Mesenchymal stem cell (in vitro differentiated cells and primary cell): ENCODE data around the gene SST.

Experiments used
- DNase-seq: peaks from one replicate; pipeline ENCODE4 v3.0.0-alpha.2; 2013
- H2AFZ ChIP-seq: one replicate; pipeline ENCODE4 v1.6.1; 2013; ENCODE audit warnings: low read depth, mild to moderate bottlenecking, control low read depth, inconsistent platforms, low read length, moderate library complexity
- H2AK5ac ChIP-seq: 2 replicates; pipeline ENCODE4 v1.6.1; 2013; ENCODE audit warnings: low read length, moderate library complexity, mild to moderate bottlenecking, inconsistent platforms; ENCODE audit not compliant: severe bottlenecking
- H2BK120ac ChIP-seq: one replicate; pipeline ENCODE4 v1.6.1; 2013; ENCODE audit warnings: low read depth, mild to moderate bottlenecking, inconsistent platforms, low read length, moderate library complexity
- H2BK12ac ChIP-seq, 2 experiments: one replicate each; pipeline ENCODE4 v1.6.1; 2013; ENCODE audit warnings: inconsistent platforms in 2 of 2, low read length in 2 of 2, mild to moderate bottlenecking in 2 of 2, moderate library complexity in 2 of 2, control low read depth in 1 of 2
- H2BK15ac ChIP-seq: one replicate; pipeline ENCODE4 v1.6.1; 2013; ENCODE audit warnings: mild to moderate bottlenecking, low read depth, inconsistent platforms; ENCODE audit not compliant: poor library complexity, severe bottlenecking
- H2BK5ac ChIP-seq: 2 replicates; pipeline ENCODE4 v1.6.1; 2013; ENCODE audit warnings: low read depth, mild to moderate bottlenecking, low read length, control low read depth, inconsistent platforms; ENCODE audit not compliant: poor library complexity, severe bottlenecking
- H3K14ac ChIP-seq, 2 experiments: one replicate each; pipeline ENCODE4 v1.6.1; 2013; ENCODE audit warnings: inconsistent platforms in 2 of 2, low read length in 2 of 2, control low read depth in 1 of 2, mild to moderate bottlenecking in 1 of 2, moderate library complexity in 1 of 2
- H3K18ac ChIP-seq, 2 experiments: one replicate each; pipeline ENCODE4 v1.6.1; 2013; ENCODE audit warnings: inconsistent platforms in 2 of 2, low read length in 2 of 2, control low read depth in 1 of 2, low read depth in 1 of 2, mild to moderate bottlenecking in 1 of 2
- H3K23ac ChIP-seq, 2 experiments: one replicate each; pipeline ENCODE4 v1.6.1; 2013; ENCODE audit warnings: inconsistent platforms in 2 of 2, low read length in 2 of 2, mild to moderate bottlenecking in 2 of 2, moderate library complexity in 2 of 2, control low read depth in 1 of 2
- H3K27ac ChIP-seq: 2 replicates; pipeline ENCODE4 v1.5.1; 2013; ENCODE audit warnings: mild to moderate bottlenecking, moderate library complexity, low read length, control low read depth, inconsistent platforms; ENCODE audit not compliant: poor library complexity, severe bottlenecking
- H3K27me3 ChIP-seq, 2 experiments: 2 replicates each; pipeline versions ENCODE4 v1.6.1 to v1.7.0; 2013; ENCODE audit warnings: low read length in 2 of 2, mild to moderate bottlenecking in 2 of 2, moderate library complexity in 2 of 2, control low read depth in 1 of 2, inconsistent platforms in 1 of 2; ENCODE audit not compliant: control insufficient read depth in 1 of 2, insufficient read depth in 1 of 2
- H3K36me3 ChIP-seq, 2 experiments: 2 replicates each; pipeline versions ENCODE4 v1.6.1 to v1.7.0; 2013; ENCODE audit warnings: low read length in 2 of 2, control low read depth in 1 of 2, inconsistent platforms in 1 of 2, low read depth in 1 of 2, mild to moderate bottlenecking in 1 of 2; ENCODE audit not compliant: insufficient read depth in 2 of 2, control insufficient read depth in 1 of 2
- H3K4ac ChIP-seq, 2 experiments: one replicate each; pipeline ENCODE4 v1.6.1; 2013; ENCODE audit warnings: inconsistent platforms in 2 of 2, low read length in 2 of 2, mild to moderate bottlenecking in 2 of 2, moderate library complexity in 2 of 2, control low read depth in 1 of 2, low read depth in 1 of 2
- H3K4me1 ChIP-seq: 2 replicates; pipeline ENCODE4 v1.6.1; 2013; ENCODE audit warnings: low read depth, low read length, control low read depth; ENCODE audit not compliant: control insufficient read depth, insufficient read depth
- H3K4me2 ChIP-seq: 2 replicates; pipeline ENCODE4 v1.6.1; 2013; ENCODE audit warnings: low read length, mild to moderate bottlenecking, inconsistent platforms; ENCODE audit not compliant: poor library complexity, severe bottlenecking
- H3K4me3 ChIP-seq, 2 experiments: 2 replicates each; pipeline versions ENCODE4 v1.5.1 to v1.7.0; 2013; ENCODE audit warnings: low read length in 2 of 2, mild to moderate bottlenecking in 2 of 2, control low read depth in 1 of 2, low read depth in 1 of 2; ENCODE audit not compliant: insufficient read depth in 1 of 2
- H3K79me1 ChIP-seq: replicated peaks from 2 replicates; pipeline ENCODE4 v1.6.1; 2013; ENCODE audit warnings: mild to moderate bottlenecking, control low read depth, low read length, inconsistent platforms; ENCODE audit not compliant: poor library complexity, severe bottlenecking
- H3K9ac ChIP-seq: 2 replicates; pipeline ENCODE4 v1.7.0; 2013; ENCODE audit warnings: mild to moderate bottlenecking, low read length, moderate library complexity
- H3K9me3 ChIP-seq: 2 replicates; pipeline ENCODE4 v1.7.0; 2013; ENCODE audit warnings: mild to moderate bottlenecking, low read length; ENCODE audit not compliant: control insufficient read depth
- H4K8ac ChIP-seq: one replicate; pipeline ENCODE4 v1.6.1; 2013; ENCODE audit warnings: inconsistent platforms, mild to moderate bottlenecking, low read length, moderate library complexity
- H4K91ac ChIP-seq: one replicate; pipeline ENCODE4 v1.6.1; 2013; ENCODE audit warnings: mild to moderate bottlenecking, low read length, inconsistent platforms
- WGBS: methylation state at CpG from one replicate; pipeline ENCODE4 v1.1.7; 2013; ENCODE audit warnings: mixed read lengths; 5-methylcytosine and 5-hydroxymethylcytosine counted together

Gene SST

DNA sequence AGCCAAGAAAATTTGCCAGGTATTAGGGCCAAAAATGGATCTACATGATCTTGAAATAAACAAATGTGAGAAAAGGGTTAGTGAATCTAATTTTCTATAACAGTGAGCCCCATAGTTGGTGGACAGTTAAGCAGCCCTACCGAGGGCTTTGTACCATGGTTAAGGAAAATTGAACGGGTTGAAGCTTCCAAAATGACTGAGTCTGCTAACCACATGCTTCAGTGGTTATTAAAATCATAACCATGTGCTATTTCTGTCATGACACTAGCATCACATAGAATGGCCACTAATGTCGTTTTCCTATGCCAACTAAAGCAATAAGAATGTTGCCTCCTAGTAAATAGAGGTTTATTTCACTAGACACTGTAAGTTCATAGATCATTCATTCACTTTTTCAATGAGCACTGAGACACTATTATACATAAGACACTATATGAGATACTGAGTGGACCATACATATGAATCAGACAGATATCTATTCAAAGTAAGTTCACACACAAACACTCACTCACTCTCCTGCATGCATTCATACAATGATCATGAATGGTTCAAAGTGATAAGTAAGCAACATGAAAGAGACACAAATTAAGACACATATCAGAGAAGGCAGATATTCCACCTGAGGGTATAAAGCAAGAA lies 4.3 kb downstream of the SST start:
- H2BK15ac ChIP-seq: no peak overlapping the region
- H3K23ac ChIP-seq: no peak overlapping the region
- H3K4me2 ChIP-seq: no peak overlapping the region
- peaks cover 4% of the 10 kb centered on the region for H3K4me1 ChIP-seq
- H4K8ac ChIP-seq: no peak overlapping the region
- H3K4ac ChIP-seq: no peak overlapping the region
- no peak overlapping the region for H2AK5ac ChIP-seq
- no peak overlapping the region for H3K4me3 ChIP-seq
- no peaks in the 10 kb centered on the region for H3K79me1 ChIP-seq
- H3K36me3 ChIP-seq: no peaks in the 10 kb centered on the region
- no peak overlapping the region for H2BK12ac ChIP-seq
- no peak for DNase-seq
- H3K9me3 ChIP-seq: no peaks in the 10 kb centered on the region
- H2BK120ac ChIP-seq: no peak overlapping the region
- no peak overlapping the region for H2AFZ ChIP-seq
- H4K91ac ChIP-seq: no peak overlapping the region
- no peak overlapping the region for H3K14ac ChIP-seq
- H2BK5ac ChIP-seq: no peak overlapping the region
- 67% methylated on average over 3 of the region's 3 CpGs for WGBS
- no peak overlapping the region for H3K9ac ChIP-seq
- peaks cover 14 to 40% of the 10 kb centered on the region in 2 experiments for H3K27me3 ChIP-seq
- H3K18ac ChIP-seq: no peak overlapping the region
- no peak overlapping the region for H3K27ac ChIP-seq

DNA sequence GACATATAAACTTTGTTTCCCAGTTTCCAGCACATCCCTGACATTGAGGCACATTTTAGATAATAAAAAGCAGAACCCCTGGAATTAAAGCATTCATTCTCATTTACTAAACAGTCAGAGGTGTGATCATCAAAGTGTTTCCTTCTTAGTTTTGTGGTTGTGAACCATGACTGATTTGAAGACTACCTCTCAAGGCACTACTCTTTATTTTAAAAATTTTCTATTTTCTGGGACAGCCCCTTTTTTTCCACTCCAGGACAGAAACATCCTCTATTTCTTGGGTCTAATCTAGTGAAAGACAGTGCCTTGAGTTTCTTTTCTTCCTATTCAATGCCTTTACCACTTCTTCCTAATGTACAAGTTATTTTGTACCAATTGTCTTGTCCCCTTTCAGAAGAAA lies 5.2 kb downstream of the SST start:
- no peak overlapping the region for H2BK5ac ChIP-seq
- no peak overlapping the region for H3K9ac ChIP-seq
- no peaks in the 10 kb centered on the region for H3K9me3 ChIP-seq
- H2BK12ac ChIP-seq: no peak overlapping the region
- no peak overlapping the region for H2BK120ac ChIP-seq
- H2AK5ac ChIP-seq: no peak overlapping the region
- no peaks in the 10 kb centered on the region for H3K79me1 ChIP-seq
- no peak overlapping the region for H4K91ac ChIP-seq
- peaks cover 6 to 32% of the 10 kb centered on the region in 2 experiments for H3K27me3 ChIP-seq
- H3K4ac ChIP-seq: no peak overlapping the region
- no peak overlapping the region for H3K23ac ChIP-seq
- no peak overlapping the region for H3K4me3 ChIP-seq
- H3K14ac ChIP-seq: no peak overlapping the region
- no peaks in the 10 kb centered on the region for H3K36me3 ChIP-seq
- H3K4me1 ChIP-seq: peaks cover 1% of the 10 kb centered on the region
- no peak overlapping the region for H2BK15ac ChIP-seq
- no peak for DNase-seq
- no peak overlapping the region for H2AFZ ChIP-seq
- no peak overlapping the region for H3K4me2 ChIP-seq
- H3K27ac ChIP-seq: no peak overlapping the region
- no peak overlapping the region for H3K18ac ChIP-seq
- no peak overlapping the region for H4K8ac ChIP-seq

GRCh38 chr3:187662848-187663409 lies 7.3 kb downstream of the SST start:
- no peak overlapping the region for H3K4ac ChIP-seq

GRCh38 chr3:187661267-187661666 lies 8.9 kb downstream of the SST start:
- Histone ChIP-seq H3K9me3 (no peaks in the 10 kb centered on the region), H3K79me1 (no peaks in the 10 kb centered on the region), H3K4ac (no peak overlapping the region), H2BK15ac (no peak overlapping the region), H3K23ac (no peak overlapping the region), H3K4me3 (no peak overlapping the region), H3K27me3 (peaks cover 0 to 11% of the 10 kb centered on the region in 2 experiments), H2AK5ac (no peak overlapping the region), H2AFZ (no peak overlapping the region), H4K8ac (no peak overlapping the region), H3K36me3 (no peaks in the 10 kb centered on the region), H4K91ac (no peak overlapping the region), H3K18ac (no peak overlapping the region), H3K9ac (no peak overlapping the region), H3K27ac (no peak overlapping the region), H2BK120ac (no peak overlapping the region), H2BK12ac (no peak overlapping the region), H3K4me2 (no peak overlapping the region), H3K4me1 (no peaks in the 10 kb centered on the region), H2BK5ac (no peak overlapping the region), H3K14ac (no peak overlapping the region)
- no peak for DNase-seq

More at GRCh38 chr3:187662848-187663409, 7.3 kb downstream of the SST start:
- Histone ChIP-seq H4K91ac (no peak overlapping the region), H2AFZ (no peak overlapping the region), H3K18ac (no peak overlapping the region), H2BK5ac (no peak overlapping the region), H2BK15ac (no peak overlapping the region), H2BK12ac (no peak overlapping the region), H2BK120ac (no peak overlapping the region), H3K4me2 (no peak overlapping the region), H3K4me1 (no peaks in the 10 kb centered on the region), H3K79me1 (no peaks in the 10 kb centered on the region), H4K8ac (no peak overlapping the region), H3K27ac (no peak overlapping the region), H3K4me3 (no peak overlapping the region), H3K9me3 (no peaks in the 10 kb centered on the region), H2AK5ac (no peak overlapping the region), H3K23ac (no peak overlapping the region), H3K36me3 (no peaks in the 10 kb centered on the region), H3K14ac (no peak overlapping the region), H3K9ac (no peak overlapping the region), H3K27me3 (peaks cover 0 to 13% of the 10 kb centered on the region in 2 experiments)
- DNase-seq: no peak
- 98% methylated on average over 4 of the region's 5 CpGs for WGBS
